Effector memory CD4-positive, alpha-beta T cell (primary cell): ENCODE data around the gene B4GAT1.

Experiments used
- DNase-seq, 3 donors: peaks; one replicate each; pipeline ENCODE4 v3.0.0-alpha.2; 2020
- H3K27ac ChIP-seq: 2 replicates; pipeline ENCODE4 v1.7.0; 2013; ENCODE audit warnings: mild to moderate bottlenecking, low read length, moderate library complexity; ENCODE audit not compliant: insufficient read depth, poor library complexity, severe bottlenecking
- H3K27me3 ChIP-seq: replicated peaks from 2 replicates; pipeline ENCODE4 v1.7.0; 2013; ENCODE audit warnings: mild to moderate bottlenecking, low read length; ENCODE audit not compliant: insufficient read depth, control insufficient read depth, poor library complexity, severe bottlenecking
- H3K36me3 ChIP-seq: 2 replicates; pipeline ENCODE4 v1.7.0; 2013; ENCODE audit warnings: mild to moderate bottlenecking, low read length, moderate library complexity; ENCODE audit not compliant: control insufficient read depth, insufficient read depth
- H3K4me1 ChIP-seq: 2 replicates; pipeline ENCODE4 v1.7.0; 2013; ENCODE audit warnings: low read length, mild to moderate bottlenecking; ENCODE audit not compliant: control insufficient read depth, insufficient read depth, poor library complexity, severe bottlenecking
- H3K4me3 ChIP-seq: 2 replicates; pipeline ENCODE4 v1.7.0; 2013; ENCODE audit warnings: low read length, low read depth, mild to moderate bottlenecking; ENCODE audit not compliant: insufficient read depth, poor library complexity, severe bottlenecking
- H3K9me3 ChIP-seq: 2 replicates; pipeline ENCODE4 v1.7.0; 2013; ENCODE audit warnings: mild to moderate bottlenecking, low read length, moderate library complexity; ENCODE audit not compliant: control insufficient read depth

Gene B4GAT1

DNA sequence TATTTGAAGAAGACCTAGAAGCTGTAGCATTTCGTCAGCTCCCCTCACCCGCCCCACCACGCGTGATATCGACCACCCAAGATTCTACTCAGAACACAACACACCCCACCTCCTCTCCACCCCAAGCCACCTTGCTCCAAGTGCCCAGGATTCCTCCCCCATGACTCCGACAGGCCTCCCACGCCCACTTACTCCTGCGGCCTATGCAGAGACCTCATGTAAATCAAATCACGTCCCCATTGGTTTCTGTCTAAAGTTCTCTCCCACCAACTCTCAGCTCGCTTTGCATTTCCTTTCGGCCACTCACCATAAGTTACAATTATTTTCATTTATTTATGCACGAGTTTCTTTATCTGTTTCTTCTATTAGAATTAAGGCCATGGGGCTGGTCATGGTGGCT is 44.8 kb downstream of the B4GAT1 start:
- no peaks in the 10 kb centered on the region for H3K27me3 ChIP-seq
- no peaks in the 10 kb centered on the region for H3K9me3 ChIP-seq
- no peak overlapping the region for H3K4me3 ChIP-seq
- DNase-seq: no peak
- no peak overlapping the region for H3K27ac ChIP-seq
- H3K4me1 ChIP-seq: no peaks in the 10 kb centered on the region
- no peaks in the 10 kb centered on the region for H3K36me3 ChIP-seq

DNA sequence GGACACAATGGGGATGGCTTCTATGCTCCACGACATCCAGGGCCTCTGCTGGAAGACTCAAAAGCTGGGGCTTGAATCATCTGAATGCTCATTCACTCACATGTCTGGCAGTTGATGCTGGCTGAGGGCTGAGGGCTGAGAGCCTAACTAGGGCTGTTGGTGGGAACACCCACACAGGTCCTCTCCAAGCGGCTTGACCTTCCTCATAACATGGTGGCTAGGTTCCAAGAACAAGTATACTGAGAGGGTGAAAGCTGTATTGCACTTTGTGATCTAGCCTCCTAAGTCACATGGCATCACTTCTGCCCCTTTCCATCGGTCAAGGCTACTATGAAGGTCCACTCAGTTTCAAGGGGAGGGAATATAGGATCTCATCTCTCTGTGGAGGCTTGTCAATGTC is 48.2 kb downstream of the B4GAT1 start:
- Histone ChIP-seq H3K36me3 (no peaks in the 10 kb centered on the region), H3K27me3 (no peaks in the 10 kb centered on the region)
- DNase-seq: no peak

DNA sequence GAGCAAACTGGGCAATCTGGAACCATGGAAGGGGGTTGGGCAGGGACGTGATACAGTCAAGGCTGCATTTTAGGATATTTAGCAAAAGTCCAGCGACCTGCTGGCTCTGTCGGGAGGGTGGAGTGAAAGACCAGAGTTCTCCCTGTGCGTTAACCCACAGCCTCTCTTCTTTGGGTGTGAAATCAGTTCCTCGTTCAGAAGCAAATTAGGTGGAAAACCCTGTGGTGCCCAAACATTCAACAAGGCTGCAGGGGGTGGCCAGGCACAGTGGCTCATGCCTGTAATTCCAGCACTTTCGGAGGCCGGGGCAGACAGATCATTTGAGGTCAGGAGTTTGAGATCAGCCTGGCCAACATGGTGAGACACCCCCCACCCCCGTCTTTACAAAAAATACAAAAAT is 49.8 kb downstream of the B4GAT1 start:
- Histone ChIP-seq H3K27ac (no peak overlapping the region), H3K4me1 (no peaks in the 10 kb centered on the region), H3K4me3 (no peak overlapping the region), H3K27me3 (peaks cover under 1% of the 10 kb centered on the region), H3K36me3 (no peaks in the 10 kb centered on the region), H3K9me3 (no peaks in the 10 kb centered on the region)
- no peak for DNase-seq

More for the DNA sequence above, 48.2 kb downstream of the B4GAT1 start:
- H3K9me3 ChIP-seq: no peaks in the 10 kb centered on the region
- no peaks in the 10 kb centered on the region for H3K4me1 ChIP-seq
- no peak overlapping the region for H3K4me3 ChIP-seq
- H3K27ac ChIP-seq: no peak overlapping the region
